22Rv1 (cell line): ENCODE measurements around the gene TNNT3.
A peak's percentile ranks its signal among the peaks of the same experiment; 100 is the strongest.

Experiments
- CTCF ChIP-seq: fragments of 450-650 bp; IDR thresholded peaks from 2 replicates; pipeline ENCODE4 v1.5.1; 2017; ENCODE audit warnings: mild to moderate bottlenecking
- ZFX ChIP-seq: fragments of 450-650 bp; IDR thresholded peaks from 2 replicates; pipeline ENCODE4 v1.6.1; 2017; ENCODE audit warnings: antibody characterized with exemption, borderline replicate concordance

DNA sequence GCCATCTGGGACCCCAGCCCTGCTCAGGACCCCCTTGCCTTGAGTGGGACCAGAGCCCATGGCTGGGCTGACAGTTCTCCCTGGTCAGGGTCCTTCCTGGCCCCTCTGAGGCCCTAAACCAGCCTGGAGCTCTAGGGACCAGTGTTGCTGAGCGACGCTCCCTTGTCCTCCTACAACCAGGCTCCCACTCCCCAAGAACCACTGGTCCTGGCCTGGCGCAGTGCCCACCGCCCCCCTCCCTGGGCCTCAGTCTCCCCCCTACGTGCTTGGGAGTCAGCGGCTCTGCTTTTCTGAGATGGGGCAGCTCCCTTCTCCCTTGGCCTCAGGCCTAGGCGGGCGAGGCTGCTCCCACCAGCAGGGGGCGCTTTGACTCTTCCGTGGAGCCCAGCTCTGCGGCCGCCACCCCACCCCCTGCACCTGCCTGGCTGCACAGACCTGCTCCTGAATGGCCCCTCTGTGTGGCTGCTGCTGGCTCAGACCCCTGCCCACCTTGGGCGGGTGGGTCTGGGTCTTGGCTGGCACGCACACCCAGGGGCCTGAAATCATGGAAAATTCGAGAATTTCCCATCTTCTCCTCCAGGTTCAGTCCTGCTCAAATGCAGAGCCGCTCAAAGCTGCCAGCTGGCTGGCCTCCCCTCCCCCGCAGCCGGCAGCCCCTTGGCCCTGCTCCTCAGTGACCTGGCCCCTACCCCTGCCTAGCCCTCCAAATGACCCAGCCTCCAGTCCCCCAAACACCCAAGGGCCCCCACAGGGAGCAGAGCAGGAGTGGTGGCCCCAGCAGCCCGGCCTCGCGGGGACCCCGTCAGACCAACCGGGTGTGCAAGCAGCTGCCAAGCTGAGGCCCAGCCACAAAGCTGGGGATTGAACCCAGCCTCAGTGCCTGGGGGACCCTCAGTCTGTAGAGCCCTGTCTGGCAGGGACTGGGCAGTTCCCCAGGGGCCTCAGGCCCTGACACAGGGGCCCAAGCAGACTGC, 37.0 kb upstream of the TNNT3 start:
- TF ChIP-seq CTCF, result peak; percentile 94
- TF ChIP-seq ZFX, result no peak
